Measurements from ENCODE around the gene ALDH4A1. TPM values are rescaled to one million over a fixed set of nuclear protein-coding genes. Genes with fewer than 3 reads are reported as not detected.

The ALDH4A1 gene
- total RNA-seq, 1 donor from 2014 or later = 21.8 TPM

- Mint-ChIP-seq H3K9me3 (no peaks in the 10 kb centered on the region), H3K4me3 (no peak overlapping the region), H3K27me3 (ENCODE audit: insufficient read depth, low read depth) (peaks cover 2% of the 10 kb centered on the region), H3K27ac (no peak overlapping the region), H3K4me1 (no peaks in the 10 kb centered on the region), H3K36me3 (no peaks in the 10 kb centered on the region)
- H3K4me3 ChIP-seq = no peak overlapping the region
- no peak overlapping the region for H3K27ac ChIP-seq
- no peaks in the 10 kb centered on the region for H3K27me3 ChIP-seq
- TF ChIP-seq EZH2phosphoT487 (IDR thresholded peaks at IDR 0.05) (no peak), CTCF (IDR thresholded peaks at IDR 0.05) (no peak), EZH2 (IDR thresholded peaks at IDR 0.05) (no peak)
- H3F3A ChIP-seq (ENCODE audit: low read depth) = no peaks in the 10 kb centered on the region
- no peak overlapping the region for H2AFZ ChIP-seq (replicated peaks)
- H3K4me2 ChIP-seq = no peak overlapping the region
- no peaks in the 10 kb centered on the region for H3K9me3 ChIP-seq (ENCODE audit: low read depth)
- no peaks in the 10 kb centered on the region for H3K36me3 ChIP-seq
- no peaks in the 10 kb centered on the region for H3K79me2 ChIP-seq (ENCODE audit: low read depth)
- DNase-seq (ENCODE audit: low spot score) = no peak
- H4K20me1 ChIP-seq (ENCODE audit: low read depth) = peaks cover 3% of the 10 kb centered on the region
- no peak overlapping the region for H3K9ac ChIP-seq
- H3K4me1 ChIP-seq = peaks cover 3% of the 10 kb centered on the region
Measured at GRCh38 chr1:18875796-18876128, 26.6 kb downstream of the ALDH4A1 start.

- TF ChIP-seq CTCF (IDR thresholded peaks at IDR 0.05) (peak; percentile 84), EZH2 (IDR thresholded peaks at IDR 0.05) (no peak), EZH2phosphoT487 (IDR thresholded peaks at IDR 0.05) (no peak)
- H3K4me2 ChIP-seq = no peak overlapping the region
- peaks cover 3% of the 10 kb centered on the region for H3K4me1 ChIP-seq
- H3F3A ChIP-seq (ENCODE audit: low read depth) = no peaks in the 10 kb centered on the region
- no peaks in the 10 kb centered on the region for H3K27me3 ChIP-seq
- no peak overlapping the region for H2AFZ ChIP-seq (replicated peaks)
- H3K79me2 ChIP-seq (ENCODE audit: low read depth) = no peaks in the 10 kb centered on the region
- no peaks in the 10 kb centered on the region for H3K36me3 ChIP-seq
- H3K36me3 Mint-ChIP-seq = no peaks in the 10 kb centered on the region
- DNase-seq (ENCODE audit: low spot score) = peak; percentile 92
- H3K4me3 ChIP-seq = no peak overlapping the region
- H3K9ac ChIP-seq = no peak overlapping the region
- H4K20me1 ChIP-seq (ENCODE audit: low read depth) = peaks cover 3% of the 10 kb centered on the region
- H3K27ac Mint-ChIP-seq = no peak overlapping the region
- H3K4me3 Mint-ChIP-seq = no peak overlapping the region
- no peaks in the 10 kb centered on the region for H3K4me1 Mint-ChIP-seq
- no peaks in the 10 kb centered on the region for H3K9me3 Mint-ChIP-seq
- no peak overlapping the region for H3K27ac ChIP-seq
- H3K27me3 Mint-ChIP-seq (ENCODE audit: insufficient read depth, low read depth) = peaks cover 2% of the 10 kb centered on the region
- no peaks in the 10 kb centered on the region for H3K9me3 ChIP-seq (ENCODE audit: low read depth)
Measured at GRCh38 chr1:18875107-18875795, 27.1 kb downstream of the ALDH4A1 start.

- Mint-ChIP-seq H3K27ac (no peak overlapping the region), H3K27me3 (ENCODE audit: insufficient read depth, low read depth) (peaks cover 2% of the 10 kb centered on the region), H3K9me3 (no peaks in the 10 kb centered on the region), H3K36me3 (no peaks in the 10 kb centered on the region), H3K4me3 (no peak overlapping the region), H3K4me1 (no peaks in the 10 kb centered on the region)
- TF ChIP-seq CTCF (IDR thresholded peaks at IDR 0.05) = no peak
- TF ChIP-seq EZH2 (IDR thresholded peaks at IDR 0.05) = no peak
- TF ChIP-seq EZH2phosphoT487 (IDR thresholded peaks at IDR 0.05) = no peak
- peaks cover 2% of the 10 kb centered on the region for H3K4me1 ChIP-seq
- no peak overlapping the region for H3K27ac ChIP-seq
- H3F3A ChIP-seq (ENCODE audit: low read depth) = no peaks in the 10 kb centered on the region
- H3K79me2 ChIP-seq (ENCODE audit: low read depth) = no peaks in the 10 kb centered on the region
- H3K27me3 ChIP-seq = no peaks in the 10 kb centered on the region
- DNase-seq (ENCODE audit: low spot score) = no peak
- H2AFZ ChIP-seq (replicated peaks) = no peak overlapping the region
- H3K36me3 ChIP-seq = no peaks in the 10 kb centered on the region
- H3K4me2 ChIP-seq = no peak overlapping the region
- H3K9me3 ChIP-seq (ENCODE audit: low read depth) = no peaks in the 10 kb centered on the region
- no peak overlapping the region for H3K9ac ChIP-seq
- no peak overlapping the region for H3K4me3 ChIP-seq
- no peaks in the 10 kb centered on the region for H4K20me1 ChIP-seq (ENCODE audit: low read depth)
Measured at GRCh38 chr1:18874600-18874999, 27.8 kb downstream of the ALDH4A1 start.
